ENCODE results near the gene MAN2B2.

Gene MAN2B2

DNA sequence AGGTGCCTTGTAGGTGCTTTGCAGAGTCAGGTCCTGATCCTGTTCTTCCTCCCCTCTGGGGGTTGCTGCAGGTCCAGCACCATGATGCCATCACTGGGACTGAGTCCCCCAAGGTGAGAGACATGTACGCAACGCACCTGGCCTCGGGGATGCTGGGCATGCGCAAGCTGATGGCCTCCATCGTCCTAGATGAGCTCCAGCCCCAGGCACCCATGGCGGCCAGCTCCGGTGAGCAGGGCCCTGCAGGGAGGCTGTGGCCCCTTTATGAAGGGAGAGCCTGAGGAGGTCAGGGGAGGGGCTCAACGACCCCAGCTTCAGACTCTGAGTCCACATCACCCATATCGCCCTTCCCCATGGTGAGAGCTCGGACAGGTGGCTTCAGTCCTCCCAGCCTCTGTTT, 23.1 kb downstream of the MAN2B2 start:
- Histone ChIP-seq H3K79me1 (ENCODE audit: low read length) (no peaks in the 10 kb centered on the region), H3K14ac (ENCODE audit: low read length) (no peak overlapping the region), H3K27me3 (ENCODE audit: insufficient read depth, low read length) (no peaks in the 10 kb centered on the region), H3K4me1 (ENCODE audit: control insufficient read depth in 1 of 2, insufficient read depth in 2 of 2, low read length in 2 of 2) (no peaks in the 10 kb centered on the region), H3K27ac (ENCODE audit: low read depth, low read length) (no peak overlapping the region), H3K4ac (ENCODE audit: low read depth, low read length) (no peak overlapping the region), H3K18ac (ENCODE audit: low read length) (no peak overlapping the region), H3K36me3 (ENCODE audit: control insufficient read depth in 1 of 2, insufficient read depth in 2 of 2, low read length in 2 of 2) (peaks cover 8 to 12% of the 10 kb centered on the region in 2 experiments), H3K79me2 (ENCODE audit: control insufficient read depth, insufficient read depth, low read length, poor library complexity) (no peaks in the 10 kb centered on the region), H4K91ac (ENCODE audit: low read depth, low read length) (no peak overlapping the region), H2AK5ac (ENCODE audit: low read length) (no peak overlapping the region), H2BK12ac (ENCODE audit: low read length) (no peak overlapping the region), H2AFZ (ENCODE audit: insufficient read depth, low read length, poor library complexity) (no peak overlapping the region), H3K4me2 (ENCODE audit: low read length) (no peak overlapping the region), H3K9me3 (ENCODE audit: insufficient read depth, low read depth, low read length) (peaks cover 3% of the 10 kb centered on the region), H3K23ac (ENCODE audit: low read length) (no peak overlapping the region), H2BK5ac (ENCODE audit: low read depth, low read length, poor library complexity) (no peak overlapping the region), H2BK120ac (ENCODE audit: insufficient read depth, low read length, poor library complexity) (no peak overlapping the region), H4K8ac (ENCODE audit: low read depth, low read length) (no peak overlapping the region), H3K4me3 (ENCODE audit: low read depth, low read length) (no peak overlapping the region), H3K9ac (ENCODE audit: low read length) (no peak overlapping the region), H4K12ac (ENCODE audit: low read depth, low read length) (no peak overlapping the region)
- no CpG with 5 or more reads among the region's 10 CpGs for WGBS (ENCODE audit: extremely low coverage, insufficient coverage, insufficient read length)
- DNase-seq: no peak

DNA sequence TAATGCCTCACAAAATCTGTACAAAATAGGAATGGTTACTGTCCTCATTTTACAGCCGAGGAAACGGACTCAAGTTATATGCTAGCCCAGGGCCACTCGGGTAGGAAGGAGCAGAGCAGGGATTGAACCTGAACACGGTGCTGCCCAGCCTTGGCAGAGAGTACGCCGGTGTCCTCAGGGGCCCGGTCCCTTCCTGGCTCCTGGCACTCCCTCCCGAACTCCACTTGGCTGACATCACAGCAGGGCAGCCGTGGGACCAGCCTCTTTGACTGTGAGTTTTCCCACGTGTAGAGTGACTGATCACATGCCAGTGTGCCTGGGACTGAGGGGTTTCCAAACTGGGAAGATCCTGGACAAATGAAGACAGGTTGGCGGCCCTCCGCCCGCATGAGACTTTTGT, 23.7 kb downstream of the MAN2B2 start:
- Histone ChIP-seq H4K12ac (ENCODE audit: low read depth, low read length) (no peak overlapping the region), H3K4me3 (ENCODE audit: low read depth, low read length) (no peak overlapping the region), H4K8ac (ENCODE audit: low read depth, low read length) (no peak overlapping the region), H2AFZ (ENCODE audit: insufficient read depth, low read length, poor library complexity) (no peak overlapping the region), H3K23ac (ENCODE audit: low read length) (no peak overlapping the region), H3K14ac (ENCODE audit: low read length) (no peak overlapping the region), H3K36me3 (ENCODE audit: control insufficient read depth in 1 of 2, insufficient read depth in 2 of 2, low read length in 2 of 2) (peaks cover 8 to 12% of the 10 kb centered on the region in 2 experiments), H3K9ac (ENCODE audit: low read length) (no peak overlapping the region), H2BK5ac (ENCODE audit: low read depth, low read length, poor library complexity) (no peak overlapping the region), H3K4ac (ENCODE audit: low read depth, low read length) (no peak overlapping the region), H3K27me3 (ENCODE audit: insufficient read depth, low read length) (no peaks in the 10 kb centered on the region), H3K4me1 (ENCODE audit: control insufficient read depth in 1 of 2, insufficient read depth in 2 of 2, low read length in 2 of 2) (no peaks in the 10 kb centered on the region), H3K79me1 (ENCODE audit: low read length) (no peaks in the 10 kb centered on the region), H3K4me2 (ENCODE audit: low read length) (no peak overlapping the region), H3K18ac (ENCODE audit: low read length) (no peak overlapping the region), H4K91ac (ENCODE audit: low read depth, low read length) (no peak overlapping the region), H2AK5ac (ENCODE audit: low read length) (no peak overlapping the region), H3K27ac (ENCODE audit: low read depth, low read length) (no peak overlapping the region), H3K79me2 (ENCODE audit: control insufficient read depth, insufficient read depth, low read length, poor library complexity) (no peaks in the 10 kb centered on the region), H2BK12ac (ENCODE audit: low read length) (no peak overlapping the region), H2BK120ac (ENCODE audit: insufficient read depth, low read length, poor library complexity) (no peak overlapping the region), H3K9me3 (ENCODE audit: insufficient read depth, low read depth, low read length) (peaks cover 3% of the 10 kb centered on the region)
- no CpG with 5 or more reads among the region's 13 CpGs for WGBS (ENCODE audit: extremely low coverage, insufficient coverage, insufficient read length)
- no peak for DNase-seq

DNA sequence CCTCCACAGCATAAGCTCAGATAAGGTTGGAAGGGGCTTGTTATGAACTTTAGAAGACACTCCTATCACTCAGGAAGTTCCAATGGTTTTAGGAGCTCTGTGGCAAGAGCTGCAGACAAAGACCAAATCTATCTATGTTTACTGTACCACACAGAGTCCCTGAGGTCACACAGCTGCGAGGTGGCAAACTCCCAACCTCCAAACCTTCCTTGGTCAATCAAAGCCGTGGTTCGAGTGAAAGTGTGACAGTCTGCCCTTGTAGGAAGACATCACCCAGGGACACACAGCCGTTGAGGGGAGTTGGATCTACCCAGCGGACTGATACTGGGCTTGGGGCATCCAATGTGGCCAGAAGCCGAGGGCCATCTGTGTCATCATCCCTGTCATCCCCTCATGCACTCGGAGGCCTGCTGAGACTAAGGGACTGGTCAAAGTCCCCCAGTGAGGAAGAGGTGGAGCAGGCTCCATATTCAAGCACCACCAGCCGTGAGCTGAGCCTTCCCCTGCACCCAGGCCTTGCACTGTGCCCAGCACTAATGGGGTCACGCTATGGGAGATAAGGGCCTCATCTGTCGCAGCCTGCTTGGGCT, 26.8 kb downstream of the MAN2B2 start:
- H2BK12ac ChIP-seq (ENCODE audit: low read length): no peak overlapping the region
- no peak overlapping the region for H2AK5ac ChIP-seq (ENCODE audit: low read length)
- H3K79me2 ChIP-seq (ENCODE audit: control insufficient read depth, insufficient read depth, low read length, poor library complexity): no peaks in the 10 kb centered on the region
- WGBS (ENCODE audit: extremely low coverage, insufficient coverage, insufficient read length): no CpG with 5 or more reads among the region's 10 CpGs
- H3K9ac ChIP-seq (ENCODE audit: low read length): no peak overlapping the region
- H3K4me3 ChIP-seq (ENCODE audit: low read depth, low read length): no peak overlapping the region
- no peak overlapping the region for H2BK120ac ChIP-seq (ENCODE audit: insufficient read depth, low read length, poor library complexity)
- no peak overlapping the region for H3K4ac ChIP-seq (ENCODE audit: low read depth, low read length)
- no peaks in the 10 kb centered on the region for H3K27me3 ChIP-seq (ENCODE audit: insufficient read depth, low read length)
- H3K14ac ChIP-seq (ENCODE audit: low read length): no peak overlapping the region
- H4K12ac ChIP-seq (ENCODE audit: low read depth, low read length): no peak overlapping the region
- peaks cover 10% of the 10 kb centered on the region for H3K9me3 ChIP-seq (ENCODE audit: insufficient read depth, low read depth, low read length)
- H3K79me1 ChIP-seq (ENCODE audit: low read length): no peaks in the 10 kb centered on the region
- no peak overlapping the region for H3K18ac ChIP-seq (ENCODE audit: low read length)
- no peak overlapping the region for H4K8ac ChIP-seq (ENCODE audit: low read depth, low read length)
- peaks cover 14 to 16% of the 10 kb centered on the region in 2 experiments for H3K36me3 ChIP-seq (ENCODE audit: control insufficient read depth in 1 of 2, insufficient read depth in 2 of 2, low read length in 2 of 2)
- no peak overlapping the region for H3K27ac ChIP-seq (ENCODE audit: low read depth, low read length)
- H3K4me2 ChIP-seq (ENCODE audit: low read length): no peak overlapping the region
- H3K23ac ChIP-seq (ENCODE audit: low read length): no peak overlapping the region
- no peak overlapping the region for H2AFZ ChIP-seq (ENCODE audit: insufficient read depth, low read length, poor library complexity)
- no peaks in the 10 kb centered on the region for H3K4me1 ChIP-seq (ENCODE audit: control insufficient read depth in 1 of 2, insufficient read depth in 2 of 2, low read length in 2 of 2)
- H2BK5ac ChIP-seq (ENCODE audit: low read depth, low read length, poor library complexity): no peak overlapping the region
- no peak for DNase-seq
- no peak overlapping the region for H4K91ac ChIP-seq (ENCODE audit: low read depth, low read length)

DNA sequence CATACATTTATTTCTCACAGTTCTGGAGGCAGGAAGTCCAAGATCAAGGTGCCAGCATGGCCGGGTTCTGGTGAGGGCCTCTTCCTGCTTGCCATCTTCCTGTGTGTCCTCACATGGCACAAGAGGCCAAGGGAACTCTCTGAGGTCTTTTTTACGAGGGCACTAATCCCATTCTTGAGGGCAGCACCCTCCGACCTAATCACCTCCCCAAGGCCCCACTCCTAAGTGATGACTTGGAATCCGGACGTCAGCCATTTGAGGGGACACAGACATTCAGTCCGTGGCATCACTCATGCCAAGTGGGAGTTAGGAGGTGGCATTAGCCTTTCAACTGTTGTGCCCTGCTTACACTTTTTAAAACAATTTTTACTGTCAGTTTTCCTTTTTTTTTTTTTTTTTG, 27.3 kb downstream of the MAN2B2 start:
- no peak overlapping the region for H2AK5ac ChIP-seq (ENCODE audit: low read length)
- no peak overlapping the region for H3K4me3 ChIP-seq (ENCODE audit: low read depth, low read length)
- WGBS (ENCODE audit: extremely low coverage, insufficient coverage, insufficient read length): no CpG with 5 or more reads among the region's 6 CpGs
- no peak overlapping the region for H4K8ac ChIP-seq (ENCODE audit: low read depth, low read length)
- H4K91ac ChIP-seq (ENCODE audit: low read depth, low read length): no peak overlapping the region
- H3K9ac ChIP-seq (ENCODE audit: low read length): no peak overlapping the region
- no peak overlapping the region for H2AFZ ChIP-seq (ENCODE audit: insufficient read depth, low read length, poor library complexity)
- H3K27me3 ChIP-seq (ENCODE audit: insufficient read depth, low read length): no peaks in the 10 kb centered on the region
- no peak overlapping the region for H2BK120ac ChIP-seq (ENCODE audit: insufficient read depth, low read length, poor library complexity)
- no peak overlapping the region for H2BK5ac ChIP-seq (ENCODE audit: low read depth, low read length, poor library complexity)
- H3K9me3 ChIP-seq (ENCODE audit: insufficient read depth, low read depth, low read length): peaks cover 8% of the 10 kb centered on the region
- H3K4ac ChIP-seq (ENCODE audit: low read depth, low read length): no peak overlapping the region
- H3K23ac ChIP-seq (ENCODE audit: low read length): no peak overlapping the region
- no peak for DNase-seq
- H2BK12ac ChIP-seq (ENCODE audit: low read length): no peak overlapping the region
- peaks cover 13 to 16% of the 10 kb centered on the region in 2 experiments for H3K36me3 ChIP-seq (ENCODE audit: control insufficient read depth in 1 of 2, insufficient read depth in 2 of 2, low read length in 2 of 2)
- no peaks in the 10 kb centered on the region for H3K79me1 ChIP-seq (ENCODE audit: low read length)
- H3K4me2 ChIP-seq (ENCODE audit: low read length): no peak overlapping the region
- no peak overlapping the region for H3K18ac ChIP-seq (ENCODE audit: low read length)
- no peaks in the 10 kb centered on the region for H3K4me1 ChIP-seq (ENCODE audit: control insufficient read depth in 1 of 2, insufficient read depth in 2 of 2, low read length in 2 of 2)
- no peak overlapping the region for H3K14ac ChIP-seq (ENCODE audit: low read length)
- no peak overlapping the region for H3K27ac ChIP-seq (ENCODE audit: low read depth, low read length)
- no peaks in the 10 kb centered on the region for H3K79me2 ChIP-seq (ENCODE audit: control insufficient read depth, insufficient read depth, low read length, poor library complexity)
- H4K12ac ChIP-seq (ENCODE audit: low read depth, low read length): no peak overlapping the region
